ENCODE results near the gene BCL6B. TPM values are rescaled to one million over a fixed set of nuclear protein-coding genes. Genes with fewer than 3 reads are reported as not detected.

BCL6B gene
- total and polyA plus RNA-seq, 2 of the 4 experiments (the other 2 are of a cell fraction): not detected

DNA sequence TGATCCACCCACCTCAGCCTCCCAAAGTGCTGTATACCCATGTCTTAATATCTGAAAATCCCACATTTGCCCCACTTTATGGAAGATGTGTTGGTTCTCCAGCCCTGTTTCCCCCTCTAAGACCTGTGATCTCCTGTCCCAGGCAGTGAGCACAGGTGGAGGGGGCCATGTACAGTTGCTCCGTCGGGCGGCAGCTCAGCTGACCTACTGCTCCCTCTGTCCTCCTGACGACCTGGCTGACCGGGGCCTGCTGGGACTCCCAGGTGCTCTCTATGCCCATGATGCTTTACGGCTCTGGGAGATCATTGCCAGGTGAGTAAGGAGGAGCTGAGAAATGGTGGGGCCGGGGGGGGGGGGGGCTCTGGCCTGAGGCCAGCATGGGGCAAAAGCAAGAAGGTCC, 17.1 kb upstream of the BCL6B start (continued):
- no peak for TF ChIP-seq SMC3 (IDR thresholded peaks at IDR 0.05; ENCODE audit: low read depth, low read length)

DNA sequence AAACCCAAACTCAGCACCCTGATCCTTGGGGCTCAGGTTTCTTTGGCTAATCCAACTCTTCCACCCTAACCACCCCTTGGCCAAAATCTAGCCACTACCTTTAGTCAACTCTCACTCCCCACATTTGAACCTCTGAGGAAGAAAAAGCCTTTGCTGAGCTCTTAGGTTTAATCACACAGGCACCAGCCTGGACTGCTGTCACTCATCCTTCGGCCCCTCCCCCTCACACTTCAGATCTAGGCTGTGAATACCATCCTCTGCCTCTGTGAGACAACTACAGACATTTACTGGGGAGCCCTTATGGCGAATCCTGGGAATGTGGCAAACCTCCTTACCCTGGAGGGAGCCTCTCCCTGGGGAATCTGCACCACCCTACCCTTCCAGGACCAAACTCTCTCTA, 15.7 kb upstream of the BCL6B start:
- intact Hi-C loops (cut with micrococcal nuclease): no loop called here
- ATAC-seq (ENCODE audit: low read depth) (no peak), DNase-seq (no peak)
- H3K56ac ChIP-seq (ENCODE audit: extremely low read depth, insufficient read depth, low read length): no peak overlapping the region
- no peak overlapping the region for H3K23ac ChIP-seq (ENCODE audit: low read depth, low read length)
- in situ Hi-C loops (cut with MboI; ENCODE audit: low sequenced_read_pairs): loop anchor here (5.0 kb wide), 1 partner anchor 95 kb away; no protein-coding TSS in a partner anchor
- H3K9ac ChIP-seq (ENCODE audit: low read depth, low read length): no peak overlapping the region
- no peaks in the 10 kb centered on the region; the same call in 1 of the 2 replicates for H3K4me1 ChIP-seq (ENCODE audit: control insufficient read depth, insufficient read depth, low read length)
- H4K8ac ChIP-seq (ENCODE audit: low read depth in 2 of 2, low read length in 2 of 2): no peak overlapping the region
- H3K27ac ChIP-seq (ENCODE audit: insufficient read depth, low read length): no peak overlapping the region
- H4K5ac ChIP-seq (ENCODE audit: low read depth, low read length): no peak overlapping the region
- ChIA-PET POLR2A (ENCODE audit: unreplicated experiment) (no interaction called here), CTCF (interaction anchor here (1.2 kb wide), 1 partner anchor 96 kb away, joined by 4 read pairs; no protein-coding TSS in a partner anchor)
- no peak for TF ChIP-seq CEBPB (IDR thresholded peaks at IDR 0.05; ENCODE audit: low read depth, low read length)
- no peak for TF ChIP-seq NFE2L2 (IDR thresholded peaks at IDR 0.05; ENCODE audit: low read depth, low read length)
- TF ChIP-seq FOS (IDR thresholded peaks at IDR 0.05; ENCODE audit: low read depth, low read length): no peak
- TF ChIP-seq, protein P1, sequence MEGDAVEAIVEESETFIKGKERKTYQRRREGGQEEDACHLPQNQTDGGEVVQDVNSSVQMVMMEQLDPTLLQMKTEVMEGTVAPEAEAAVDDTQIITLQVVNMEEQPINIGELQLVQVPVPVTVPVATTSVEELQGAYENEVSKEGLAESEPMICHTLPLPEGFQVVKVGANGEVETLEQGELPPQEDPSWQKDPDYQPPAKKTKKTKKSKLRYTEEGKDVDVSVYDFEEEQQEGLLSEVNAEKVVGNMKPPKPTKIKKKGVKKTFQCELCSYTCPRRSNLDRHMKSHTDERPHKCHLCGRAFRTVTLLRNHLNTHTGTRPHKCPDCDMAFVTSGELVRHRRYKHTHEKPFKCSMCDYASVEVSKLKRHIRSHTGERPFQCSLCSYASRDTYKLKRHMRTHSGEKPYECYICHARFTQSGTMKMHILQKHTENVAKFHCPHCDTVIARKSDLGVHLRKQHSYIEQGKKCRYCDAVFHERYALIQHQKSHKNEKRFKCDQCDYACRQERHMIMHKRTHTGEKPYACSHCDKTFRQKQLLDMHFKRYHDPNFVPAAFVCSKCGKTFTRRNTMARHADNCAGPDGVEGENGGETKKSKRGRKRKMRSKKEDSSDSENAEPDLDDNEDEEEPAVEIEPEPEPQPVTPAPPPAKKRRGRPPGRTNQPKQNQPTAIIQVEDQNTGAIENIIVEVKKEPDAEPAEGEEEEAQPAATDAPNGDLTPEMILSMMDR (conservative IDR thresholded peaks at IDR 0.05; ENCODE audit: low read depth, low read length): no peak
- TF ChIP-seq USF2 (IDR thresholded peaks at IDR 0.05; ENCODE audit: low read depth, low read length): no peak
- TF ChIP-seq RCOR1 (IDR thresholded peaks at IDR 0.05; ENCODE audit: insufficient replicate concordance, low read length): no peak
- TF ChIP-seq SMC3 (IDR thresholded peaks at IDR 0.05; ENCODE audit: low read depth, low read length): no peak
- TF ChIP-seq RFX5 (IDR thresholded peaks at IDR 0.05; ENCODE audit: low read depth, low read length): no peak
- no peak for TF ChIP-seq MXI1 (IDR thresholded peaks at IDR 0.05; ENCODE audit: borderline replicate concordance, low read depth, low read length)
- TF ChIP-seq BHLHE40 (IDR thresholded peaks at IDR 0.05; ENCODE audit: low read depth, low read length): no peak
- H2BK5ac ChIP-seq (ENCODE audit: low read depth, low read length, poor library complexity, severe bottlenecking): no peak overlapping the region
- H2BK15ac ChIP-seq (ENCODE audit: low read depth, low read length): no peak overlapping the region
- H2BK20ac ChIP-seq (ENCODE audit: low read depth, low read length): no peak overlapping the region
- no TSS peak for BruUV-seq (replicated peaks)
- dilution Hi-C loops (cut with HindIII; ENCODE audit: low sequenced_read_pairs, unreplicated experiment): no loop called here
- no peaks in the 10 kb centered on the region for H3K9me1 ChIP-seq (ENCODE audit: insufficient read depth, low read length)
- WGBS, 2 experiments (ENCODE audit: extremely low coverage in 2 of 2, insufficient read length in 1 of 2): no CpG with 5 or more reads among the region's 2 CpGs
- no peak overlapping the region for H2AK9ac ChIP-seq (replicated peaks; ENCODE audit: low read depth, low read length, poor library complexity)
- H3K27me3 ChIP-seq (ENCODE audit: control insufficient read depth, insufficient read depth, low read length): no peaks in the 10 kb centered on the region
- H3K4me2 ChIP-seq (ENCODE audit: low read depth, low read length): no peak overlapping the region
- H3K4me3 ChIP-seq (ENCODE audit: insufficient read depth, low read depth, low read length): no peak overlapping the region
- peaks cover 26 to 78% of the 10 kb centered on the region in 2 experiments for H3K79me1 ChIP-seq (ENCODE audit: low read depth in 1 of 2, low read length in 2 of 2)
- no peak overlapping the region for H2BK120ac ChIP-seq (ENCODE audit: low read depth, low read length)
- no peaks in the 10 kb centered on the region for H3K9me3 ChIP-seq (ENCODE audit: control insufficient read depth, insufficient read depth, low read length)
- peaks cover 25% of the 10 kb centered on the region for H4K20me1 ChIP-seq (ENCODE audit: insufficient read depth, low read length)
- no peak overlapping the region for H2AFZ ChIP-seq (replicated peaks; ENCODE audit: low read length, poor library complexity)
- H3K14ac ChIP-seq (replicated peaks; ENCODE audit: low read depth, low read length): no peak overlapping the region
- peaks cover 14% of the 10 kb centered on the region for H3K36me3 ChIP-seq (ENCODE audit: control insufficient read depth, insufficient read depth, low read length)
- no peak overlapping the region for H2AK5ac ChIP-seq (ENCODE audit: low read depth, low read length)
- H3K18ac ChIP-seq (ENCODE audit: low read depth, low read length): no peak overlapping the region
- no peak overlapping the region for H4K91ac ChIP-seq (ENCODE audit: insufficient read depth, low read depth, low read length)
- no peak overlapping the region for H3K4ac ChIP-seq (ENCODE audit: low read depth, low read length)
